ENCODE measurements around the gene BBS10.

DNA sequence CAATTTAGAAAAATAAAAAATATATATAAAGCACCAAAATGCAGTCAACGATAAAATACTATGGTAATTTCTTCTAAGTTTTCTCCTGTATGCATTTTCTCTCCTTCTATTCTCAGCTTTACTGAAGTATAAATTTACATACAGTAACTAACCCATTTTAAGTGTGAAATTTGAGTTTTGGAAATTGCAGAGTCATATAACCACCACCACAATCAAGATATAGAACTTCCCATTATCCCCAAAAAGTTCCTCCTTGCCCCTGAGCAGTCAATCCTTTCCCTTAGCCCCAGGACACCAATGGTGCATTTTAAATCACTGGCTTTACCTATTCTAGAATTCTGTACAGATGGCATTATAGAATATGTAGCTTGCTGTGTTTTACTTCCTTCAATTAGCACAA lies 31.0 kb upstream of the BBS10 start:
- TF ChIP-seq, protein P1, sequence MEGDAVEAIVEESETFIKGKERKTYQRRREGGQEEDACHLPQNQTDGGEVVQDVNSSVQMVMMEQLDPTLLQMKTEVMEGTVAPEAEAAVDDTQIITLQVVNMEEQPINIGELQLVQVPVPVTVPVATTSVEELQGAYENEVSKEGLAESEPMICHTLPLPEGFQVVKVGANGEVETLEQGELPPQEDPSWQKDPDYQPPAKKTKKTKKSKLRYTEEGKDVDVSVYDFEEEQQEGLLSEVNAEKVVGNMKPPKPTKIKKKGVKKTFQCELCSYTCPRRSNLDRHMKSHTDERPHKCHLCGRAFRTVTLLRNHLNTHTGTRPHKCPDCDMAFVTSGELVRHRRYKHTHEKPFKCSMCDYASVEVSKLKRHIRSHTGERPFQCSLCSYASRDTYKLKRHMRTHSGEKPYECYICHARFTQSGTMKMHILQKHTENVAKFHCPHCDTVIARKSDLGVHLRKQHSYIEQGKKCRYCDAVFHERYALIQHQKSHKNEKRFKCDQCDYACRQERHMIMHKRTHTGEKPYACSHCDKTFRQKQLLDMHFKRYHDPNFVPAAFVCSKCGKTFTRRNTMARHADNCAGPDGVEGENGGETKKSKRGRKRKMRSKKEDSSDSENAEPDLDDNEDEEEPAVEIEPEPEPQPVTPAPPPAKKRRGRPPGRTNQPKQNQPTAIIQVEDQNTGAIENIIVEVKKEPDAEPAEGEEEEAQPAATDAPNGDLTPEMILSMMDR (IDR thresholded peaks at IDR 0.05), result no peak
- no peak for TF ChIP-seq POLR2A (IDR thresholded peaks at IDR 0.05)

All from uterus (tissue), 2 donors.